Endothelial cell of umbilical vein (primary cell): ENCODE data around the gene UBE2G1. TPM values are rescaled to one million over a fixed set of nuclear protein-coding genes. Genes with fewer than 3 reads are reported as not detected.

Experiments
- BruUV-seq: library from RNA; stranded (reverse); fragments of 400-500 nt; replicated peaks from 2 replicates; lab custom pipeline; 2021; lab: Mats Ljungman, UMichigan
- CTCF ChIA-PET: fragments of 300-600, 350-600 bp; sonication (Branson Sonifier 250); formaldehyde crosslinking; loops from one replicate; lab custom pipeline; 2021; ENCODE audit warnings: antibody characterized with exemption, inconsistent platforms; lab: Charles Lee
- POLR2A ChIA-PET: fragments of 300-600, 350-600 bp; sonication (Branson Sonifier 250); formaldehyde crosslinking; loops from one replicate; lab custom pipeline; 2021; ENCODE audit warnings: antibody characterized with exemption, inconsistent platforms; lab: Charles Lee
- DNase-seq: peaks from one replicate; pipeline ENCODE4 v3.0.0-alpha.2; 2011; ENCODE audit warnings: low read depth, low spot score
- FAIRE-seq: peaks from 2 replicates; lab custom pipeline; 2011; peaks lifted over from hg19 to GRCh38; lab: Jason Lieb, UNC
- H2AFZ ChIP-seq: 2 replicates; pipeline ENCODE4 v1.6.0; 2012; ENCODE audit warnings: low read depth, low read length, control low read depth, inconsistent platforms
- H3K27ac ChIP-seq: 2 replicates; pipeline ENCODE4 v1.5.1; 2011; ENCODE audit warnings: low read depth, mild to moderate bottlenecking, control low read depth, low read length, moderate library complexity; ENCODE audit not compliant: insufficient read depth
- H3K27me3 ChIP-seq, 2 experiments: 2 replicates each; pipeline versions ENCODE4 v1.6.0 to v1.6.1; 2011; ENCODE audit warnings: low read length in 2 of 2, mixed read lengths in 1 of 2; ENCODE audit not compliant: control insufficient read depth in 2 of 2, insufficient read depth in 2 of 2
- H3K36me3 ChIP-seq, 2 experiments: 2 replicates in 1 of 2; 3 replicates in 1 of 2; pipeline ENCODE4 v1.5.1; 2011; ENCODE audit warnings: low read length in 2 of 2, mild to moderate bottlenecking in 1 of 2, moderate library complexity in 1 of 2; ENCODE audit not compliant: control insufficient read depth in 2 of 2, insufficient read depth in 2 of 2; ENCODE audit errors: extremely low read depth in 1 of 2
- H3K4me1 ChIP-seq: 3 replicates; pipeline ENCODE4 v1.5.1; 2011; ENCODE audit warnings: mild to moderate bottlenecking, low read length; ENCODE audit not compliant: control insufficient read depth, insufficient read depth; ENCODE audit errors: extremely low read depth
- H3K4me2 ChIP-seq: 2 replicates; pipeline ENCODE4 v1.6.1; 2011; ENCODE audit warnings: low read length, control low read depth, mixed read lengths; ENCODE audit not compliant: insufficient read depth
- H3K4me3 ChIP-seq, 3 experiments: fragments of 200-600 bp in 1 of 3; sonication (generic), shearing (Covaris generic) in 1 of 3; replicated peaks in 1 of 3; 2 replicates each; pipeline ENCODE4 v1.5.1; 2011 to 2016; ENCODE audit warnings: control low read depth in 3 of 3, low read length in 3 of 3, mild to moderate bottlenecking in 2 of 3, inconsistent platforms in 1 of 3, low read depth in 1 of 3, moderate library complexity in 1 of 3; ENCODE audit not compliant: insufficient read depth in 1 of 3
- H3K79me2 ChIP-seq: 2 replicates; pipeline ENCODE4 v1.6.0; 2012; ENCODE audit warnings: low read length, inconsistent platforms; ENCODE audit not compliant: control insufficient read depth, insufficient read depth
- H3K9ac ChIP-seq: replicated peaks from 2 replicates; pipeline ENCODE3; 2011; ENCODE audit warnings: low read length, control low read depth; ENCODE audit not compliant: insufficient read depth; ENCODE audit errors: extremely low read depth
- H3K9me1 ChIP-seq: replicated peaks from 3 replicates; pipeline ENCODE4 v1.6.0; 2011; ENCODE audit warnings: mild to moderate bottlenecking, low read length; ENCODE audit not compliant: control insufficient read depth, insufficient read depth; ENCODE audit errors: extremely low read depth
- H3K9me3 ChIP-seq: replicated peaks from 2 replicates; pipeline ENCODE4 v1.5.1; 2012; ENCODE audit warnings: low read length, inconsistent platforms; ENCODE audit not compliant: control insufficient read depth, insufficient read depth
- H4K20me1 ChIP-seq: replicated peaks from 2 replicates; pipeline ENCODE3; 2011; ENCODE audit warnings: mild to moderate bottlenecking, low read length; ENCODE audit not compliant: control insufficient read depth, insufficient read depth; ENCODE audit errors: extremely low read depth
- CTCF ChIP-seq, 2 donors: IDR thresholded peaks; 1 replicate in 1 of 2; 2 replicates in 1 of 2; pipeline ENCODE4 v1.5.1; 2011; ENCODE audit warnings: low read length in 2 of 2, mild to moderate bottlenecking in 2 of 2, moderate library complexity in 2 of 2, control low read depth in 1 of 2, inconsistent platforms in 1 of 2, low read depth in 1 of 2; ENCODE audit not compliant: insufficient read depth in 1 of 2; ENCODE audit errors: extremely low read depth in 1 of 2
- EZH2 ChIP-seq: IDR thresholded peaks from 2 replicates; pipeline ENCODE4 v1.6.1; 2012; ENCODE audit warnings: borderline replicate concordance, low read depth, mild to moderate bottlenecking, moderate library complexity, low read length, inconsistent platforms; ENCODE audit not compliant: severe bottlenecking
- FOS ChIP-seq: IDR thresholded peaks from 2 replicates; pipeline ENCODE4 v1.6.1; 2011; ENCODE audit warnings: mild to moderate bottlenecking, low read length, moderate library complexity, borderline replicate concordance; ENCODE audit not compliant: insufficient read depth
- GATA2 ChIP-seq: IDR thresholded peaks from 2 replicates; pipeline ENCODE4 v1.7.0; 2011; ENCODE audit warnings: low read depth, mild to moderate bottlenecking, moderate library complexity, mixed read lengths, low read length; ENCODE audit not compliant: insufficient read length, insufficient read depth
- JUN ChIP-seq: IDR thresholded peaks from 2 replicates; pipeline ENCODE4 v1.6.1; 2011; ENCODE audit warnings: borderline replicate concordance, low read depth; ENCODE audit not compliant: insufficient read length, insufficient read depth
- MYC ChIP-seq: IDR thresholded peaks from one replicate; pipeline ENCODE4 v1.6.1; 2011; ENCODE audit warnings: mild to moderate bottlenecking, low read depth, low read length
- POLR2A ChIP-seq: IDR thresholded peaks from 2 replicates; pipeline ENCODE4 v1.6.1; 2012; ENCODE audit warnings: low read depth, mild to moderate bottlenecking, control low read depth, low read length
- POLR2AphosphoS5 ChIP-seq: IDR thresholded peaks from 2 replicates; pipeline ENCODE4 v1.6.1; 2012; ENCODE audit warnings: low read depth, mild to moderate bottlenecking, control low read depth, low read length, moderate library complexity; ENCODE audit not compliant: insufficient read depth
- dilution Hi-C: fragments of 300-500 bp; cut with MboI; formaldehyde crosslinking; loops from one replicate; pipeline ENCODE4 v1.15.0; 2019; ENCODE audit warnings: low sequenced_read_pairs; ENCODE audit not compliant: extremely low pct_ligation_motif_present
- intact Hi-C: fragments of 100-400 bp; cut with micrococcal nuclease; formaldehyde crosslinking; loops from one replicate; pipeline ENCODE4 v1.10.0; 2022
- polyA plus RNA-seq, 4 experiments: library from polyadenylated mRNA; depleted of rRNA in 3 of 4; stranded (reverse) in 3 of 4; unstranded in 1 of 4; fragments of >200 nt; gene quantifications; 2 replicates each; pipeline versions ENCODE4 v1.2.1 to v1.2.3, GENCODE V29; 2011 to 2012; ENCODE audit warnings: missing spikeins in 1 of 4
- total RNA-seq: library from RNA; stranded (reverse); gene quantifications from 2 replicates; pipeline ENCODE4 v1.2.3, GENCODE V29; 2021
- TF ChIP-seq, protein P1 (sequence below): IDR thresholded peaks from 2 replicates; pipeline ENCODE4 v1.6.1; 2011; ENCODE audit not compliant: insufficient read depth, insufficient read length

Gene UBE2G1
- total and polyA plus RNA-seq, 2 donors (not counting 3 experiments of a cell fraction or from before 2014, with no cell fraction given): 29.2 to 79.6 TPM

GRCh38 chr17:4334776-4335584, 31.5 kb downstream of the UBE2G1 start:
- DNase-seq (no peak), FAIRE-seq (no peak)
- H3K4me1 ChIP-seq: no peaks in the 10 kb centered on the region
- peaks cover 95% of the 10 kb centered on the region for H3K79me2 ChIP-seq
- no peaks in the 10 kb centered on the region for H3K9me1 ChIP-seq
- intact Hi-C loops: loop anchor here (5.0 kb wide), 1 partner anchor 32 kb away; the partner anchor contains the start of gene UBE2G1
- no peak overlapping the region for H3K27ac ChIP-seq
- no peak overlapping the region for H3K9ac ChIP-seq
- H4K20me1 ChIP-seq: peaks cover 6% of the 10 kb centered on the region
- TF ChIP-seq FOS (no peak), POLR2AphosphoS5 (no peak), CTCF (IDR thresholded peaks at IDR 0.05; ENCODE audit: extremely low read depth in 1 of 2, insufficient read depth in 1 of 2, low read depth in 1 of 2, low read length in 2 of 2) (no peak)
- H3K27me3 ChIP-seq: no peaks in the 10 kb centered on the region
- CTCF ChIA-PET: no interaction called here
- no peak overlapping the region for H2AFZ ChIP-seq
- H3K9me3 ChIP-seq: no peaks in the 10 kb centered on the region
- dilution Hi-C loops: no loop called here
- no peak overlapping the region for H3K4me3 ChIP-seq
- no peak overlapping the region for H3K4me2 ChIP-seq
- no peaks in the 10 kb centered on the region for H3K36me3 ChIP-seq
- no TSS peak for BruUV-seq
- POLR2A ChIA-PET: no interaction called here

DNA sequence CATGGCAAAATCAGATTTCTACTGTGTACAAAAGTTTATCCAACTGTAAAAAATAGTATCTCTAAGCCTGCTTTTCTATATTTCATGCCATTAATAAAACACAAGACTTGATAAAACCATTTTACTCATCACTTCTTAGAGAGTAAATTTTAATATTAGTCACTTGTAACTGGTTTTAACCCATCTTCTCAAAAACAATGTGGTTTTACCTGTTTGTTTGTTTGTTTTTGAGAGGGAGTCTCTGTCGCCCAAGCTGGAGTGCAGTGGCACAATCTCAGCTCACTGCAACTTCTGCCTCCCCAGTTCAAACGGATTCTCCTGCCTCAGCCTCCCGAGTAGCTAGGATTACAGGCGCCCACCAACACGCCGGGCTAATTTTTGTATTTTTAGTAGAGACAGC, 32.1 kb downstream of the UBE2G1 start:
- Histone ChIP-seq H3K79me2 (peaks cover 95% of the 10 kb centered on the region), H3K27me3 (no peaks in the 10 kb centered on the region), H3K4me1 (peaks cover 2% of the 10 kb centered on the region), H3K4me3 (no peak overlapping the region), H3K4me2 (no peak overlapping the region), H3K9me1 (no peaks in the 10 kb centered on the region), H2AFZ (no peak overlapping the region), H3K9ac (no peak overlapping the region), H3K36me3 (no peaks in the 10 kb centered on the region), H3K27ac (no peak overlapping the region), H3K9me3 (no peaks in the 10 kb centered on the region), H4K20me1 (peaks cover 8% of the 10 kb centered on the region)
- DNase-seq (no peak), FAIRE-seq (no peak)
- TF ChIP-seq JUN: no peak
- TF ChIP-seq POLR2A: no peak
- no peak for TF ChIP-seq EZH2
- no peak for TF ChIP-seq CTCF (IDR thresholded peaks at IDR 0.05; ENCODE audit: extremely low read depth in 1 of 2, insufficient read depth in 1 of 2, low read depth in 1 of 2, low read length in 2 of 2)
- no peak for TF ChIP-seq MYC
- TF ChIP-seq POLR2AphosphoS5: no peak
- TF ChIP-seq FOS: no peak
- TF ChIP-seq, protein P1, sequence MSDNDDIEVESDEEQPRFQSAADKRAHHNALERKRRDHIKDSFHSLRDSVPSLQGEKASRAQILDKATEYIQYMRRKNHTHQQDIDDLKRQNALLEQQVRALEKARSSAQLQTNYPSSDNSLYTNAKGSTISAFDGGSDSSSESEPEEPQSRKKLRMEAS: no peak
- TF ChIP-seq GATA2: no peak
- dilution Hi-C loops: no loop called here
- TSS peak; percentile 3 for BruUV-seq
- POLR2A ChIA-PET: no interaction called here
- CTCF ChIA-PET: no interaction called here
- intact Hi-C loops: loop anchor here (5.0 kb wide), 1 partner anchor 33 kb away; the partner anchor contains the start of gene UBE2G1
